ENCODE results near the gene NME7.
"Not testable (repeated sequence)": the region's sequence is repeated elsewhere in the genome, so short reads cannot be mapped to it uniquely, and the experiment has no call there.

The NME7 gene

GRCh38 chr1:169367686-169368405 lies at the start of gene NME7, which contains the start of gene BLZF1:
NME7 (minus strand) TSS chr1:169367797; CDS start chr1:169367710, 87 bp downstream.
BLZF1 (plus strand) TSS chr1:169368195; CDS start chr1:169369523, 1,328 bp downstream.
- DNase-seq, result peak; percentile 98

DNA sequence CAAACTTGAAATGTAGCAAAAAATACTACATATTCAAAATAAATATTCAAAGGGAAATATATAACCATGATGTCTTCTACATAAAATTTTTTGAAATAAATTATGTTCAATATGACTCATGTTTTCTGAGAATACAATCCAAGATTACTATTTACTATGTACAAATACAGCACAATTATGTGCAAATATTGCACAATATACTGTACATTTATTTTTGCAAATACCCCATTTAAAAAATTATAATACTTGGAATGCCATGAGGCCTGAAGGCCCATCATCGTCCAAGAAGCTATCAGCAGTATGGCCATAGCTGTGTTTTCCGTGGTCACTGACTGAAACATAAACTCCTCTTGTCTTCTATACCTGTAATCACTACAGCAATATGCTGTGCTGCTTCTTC lies 47.4 kb upstream of the NME7 start:
- no peak for DNase-seq

GRCh38 chr1:169408340-169408739 lies 40.7 kb upstream of the NME7 start:
- DNase-seq, result not testable (repeated sequence)

DNA sequence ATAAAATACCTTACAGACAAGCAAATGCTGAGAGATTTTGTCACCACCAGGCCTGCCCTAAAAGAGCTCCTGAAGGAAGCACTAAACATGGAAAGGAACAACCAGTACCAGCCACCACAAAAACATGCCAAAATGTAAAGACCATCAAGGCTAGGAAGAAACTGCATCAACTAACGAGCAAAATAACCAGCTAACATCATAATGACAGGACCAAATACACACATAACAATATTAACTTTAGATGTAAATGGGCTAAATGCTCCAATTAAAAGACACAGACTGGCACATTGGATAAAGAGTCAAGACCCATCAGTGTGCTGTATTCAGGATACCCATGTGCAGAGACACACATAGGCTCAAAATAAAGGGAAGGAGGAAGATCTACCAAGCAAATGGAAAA lies 35.0 kb upstream of the NME7 start:
- DNase-seq, result not testable (repeated sequence)

- DNase-seq, result no peak
These were observed 28.4 kb upstream of the NME7 start for GRCh38 chr1:169395955-169396354.

- no peak for DNase-seq
These were observed 24.8 kb upstream of the NME7 start for GRCh38 chr1:169392406-169392805.

- no peak for DNase-seq
These were observed 22.7 kb upstream of the NME7 start for GRCh38 chr1:169390303-169390702.

DNA sequence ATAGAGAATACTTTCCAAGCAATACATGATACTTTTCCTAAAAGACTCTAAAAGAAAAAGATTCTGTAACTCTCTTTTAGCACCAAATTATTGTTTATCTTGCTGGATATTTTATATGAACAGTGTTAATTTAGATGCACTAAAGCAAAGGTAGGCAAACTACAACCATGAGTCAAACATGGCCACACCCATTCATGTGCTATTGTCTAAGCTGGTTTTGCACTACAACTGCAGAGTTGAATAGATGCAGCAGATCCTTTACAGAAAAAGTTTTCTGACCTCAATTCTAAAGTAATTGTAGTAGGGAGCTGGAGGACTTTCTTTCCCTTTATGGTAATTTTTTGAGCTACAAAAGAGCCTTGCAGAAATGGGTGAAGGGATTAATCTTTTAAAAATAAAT lies 19.8 kb upstream of the NME7 start:
- no peak for DNase-seq

DNA sequence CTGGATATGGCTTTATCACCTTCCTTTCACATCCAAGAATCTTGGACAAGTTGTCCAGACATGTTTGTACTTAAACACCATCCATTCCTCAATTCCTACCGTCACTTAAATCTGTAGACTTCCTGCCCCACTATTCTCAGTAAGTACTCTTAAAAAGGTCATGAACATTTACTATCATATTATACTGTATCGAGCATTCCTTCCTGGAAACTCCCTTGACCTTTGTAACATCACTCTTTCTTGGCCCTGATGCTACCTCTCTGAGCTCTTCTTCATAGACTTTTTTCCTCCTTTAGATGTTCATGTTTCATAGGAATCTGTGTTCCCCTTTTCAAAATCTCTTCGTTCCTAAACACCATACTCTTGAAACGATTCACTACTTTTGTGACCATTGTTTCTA lies 15.9 kb upstream of the NME7 start:
- DNase-seq, result no peak

GRCh38 chr1:169381162-169381561 lies 13.6 kb upstream of the NME7 start:
- DNase-seq, result no peak

- DNase-seq, result no peak
These were observed 3.8 kb upstream of the NME7 start for GRCh38 chr1:169371404-169371803.

DNA sequence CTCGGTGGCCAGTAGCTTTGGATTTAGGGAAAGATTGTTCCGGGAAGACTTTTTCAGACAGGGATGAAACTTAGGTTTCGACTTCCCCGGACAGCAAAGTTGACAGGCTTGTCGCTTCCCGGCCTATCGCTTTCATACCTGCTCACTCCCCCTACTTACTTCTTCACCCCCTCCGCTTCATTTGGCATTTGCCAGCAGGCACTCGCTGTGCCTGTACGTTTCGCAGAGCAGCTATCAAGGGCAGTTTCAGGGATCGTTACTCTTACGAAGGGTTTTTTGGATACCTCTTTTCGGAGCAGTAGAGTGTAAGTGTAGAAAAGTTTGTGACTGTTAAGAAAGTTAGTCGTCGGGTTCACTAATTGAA lies 791 bp upstream of the NME7 start:
- DNase-seq, result peak; percentile 40

GRCh38 chr1:169367096-169367685 lies 406 bp downstream of the NME7 start:
- DNase-seq, result no peak

DNA sequence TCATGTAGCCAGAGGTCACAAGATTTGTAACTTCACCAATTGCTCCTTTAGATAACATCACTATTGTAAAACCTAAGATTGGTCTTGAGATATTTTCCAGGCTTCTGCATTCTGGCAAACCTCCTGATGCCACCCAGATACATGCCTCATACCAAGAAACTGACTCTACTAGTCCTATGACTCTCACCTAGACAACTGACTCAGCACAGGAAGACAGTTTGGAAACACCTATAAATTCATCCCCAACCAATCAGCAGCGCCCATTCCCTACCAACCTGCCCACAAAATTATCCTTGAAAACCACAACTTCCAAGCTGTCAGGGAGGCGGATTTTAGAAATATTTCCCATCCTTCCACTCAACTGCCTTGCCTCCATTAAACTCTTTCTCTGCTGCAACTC lies 2.6 kb downstream of the NME7 start:
- no peak for DNase-seq

DNA sequence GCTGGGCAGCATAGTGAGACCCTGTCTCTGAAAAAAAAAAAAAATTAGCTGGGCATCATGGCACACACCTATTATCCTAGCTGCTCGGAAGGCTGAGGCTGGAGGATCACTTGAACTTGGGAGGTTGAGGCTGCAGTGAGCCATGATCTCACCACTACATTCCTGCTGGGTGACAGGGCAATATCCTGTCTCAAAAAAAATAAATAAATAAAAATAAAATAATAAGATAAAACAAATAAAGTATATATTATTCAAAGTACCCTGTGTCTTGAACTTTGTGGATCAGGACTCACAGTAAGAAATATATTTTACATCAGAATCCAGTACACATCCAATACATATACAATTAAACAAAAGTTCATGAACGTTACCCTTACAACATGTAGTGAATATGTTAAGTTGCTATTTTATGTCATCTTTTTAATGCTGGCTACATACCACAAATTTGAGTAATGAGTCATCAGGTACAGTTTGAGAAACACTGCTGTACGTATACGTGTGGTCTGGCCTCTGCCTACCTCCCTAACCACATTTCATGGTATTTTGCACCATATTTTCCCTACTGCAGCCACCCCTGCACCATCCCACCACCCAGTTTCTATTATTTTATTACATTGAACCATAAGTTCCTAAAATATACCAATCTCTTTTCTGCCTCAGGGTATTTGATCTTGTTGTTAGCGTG lies 4.4 kb downstream of the NME7 start:
- DNase-seq, result no peak

DNA sequence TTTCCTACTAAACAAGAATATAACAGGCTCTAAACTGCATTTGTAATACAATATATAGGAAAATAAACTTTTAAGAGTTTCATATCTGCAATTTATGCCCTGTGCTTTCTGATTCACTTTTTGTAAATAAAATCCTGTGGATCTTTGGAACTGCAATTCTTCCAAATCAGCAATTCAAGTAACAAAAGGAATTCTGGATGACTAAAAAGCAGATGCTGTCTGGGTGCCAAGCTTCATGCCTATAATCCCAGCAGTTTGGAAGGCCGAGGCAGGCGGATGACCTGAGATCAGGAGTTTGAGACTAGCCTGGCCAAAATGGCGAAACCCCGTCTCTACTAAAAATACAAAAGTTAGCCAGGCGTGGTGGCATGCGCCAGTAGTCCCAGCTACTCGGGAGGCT lies 6.3 kb downstream of the NME7 start:
- DNase-seq, result no peak

GRCh38 chr1:169360415-169360814 lies 7.2 kb downstream of the NME7 start:
- DNase-seq, result no peak

- no peak for DNase-seq
These were observed 19.1 kb downstream of the NME7 start for GRCh38 chr1:169348383-169349036.

- no peak for DNase-seq
These were observed 19.8 kb downstream of the NME7 start for GRCh38 chr1:169347688-169348382.

DNA sequence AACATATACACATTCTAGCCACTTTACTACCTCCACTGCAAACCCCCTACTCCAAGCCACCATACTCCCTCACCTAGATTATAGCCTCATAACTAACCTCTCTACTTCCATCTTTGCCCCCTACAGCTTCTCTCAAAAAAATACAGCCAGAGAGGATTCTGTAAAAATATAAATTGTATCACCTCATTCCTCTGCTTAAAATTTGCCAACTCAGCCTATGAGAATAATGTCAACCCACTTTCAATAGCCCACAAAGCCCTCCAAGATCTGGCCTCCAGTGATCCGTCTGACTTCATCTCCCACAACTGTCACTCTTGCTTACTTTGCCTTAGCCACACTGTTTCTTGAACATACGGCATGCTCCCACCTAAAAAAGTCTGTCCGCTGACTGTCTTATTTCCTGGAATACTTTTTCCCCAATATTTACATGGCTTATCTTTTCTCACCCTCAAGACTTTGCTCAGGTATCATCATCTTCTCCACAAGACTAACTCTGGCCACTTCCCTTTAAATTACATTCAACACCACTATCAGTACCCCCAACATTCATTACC lies 21.5 kb downstream of the NME7 start:
- DNase-seq, result no peak

GRCh38 chr1:169345511-169345910 lies 22.1 kb downstream of the NME7 start:
- DNase-seq, result no peak

- not testable (repeated sequence) for DNase-seq
These were observed 25.5 kb downstream of the NME7 start for GRCh38 chr1:169342096-169342495.

- DNase-seq, result no peak
These were observed 26.7 kb downstream of the NME7 start for GRCh38 chr1:169340882-169341281.

Data from activated T-cell treated with anti-CD3 and anti-CD28 coated beads, Interleukin-2, amount 50 U/mL, for 1 hour (primary cell).